Activated CD8-positive, alpha-beta memory T cell treated with anti-CD3 and anti-CD28 coated beads, Interleukin-2, amount 50 U/mL, for 4 hours (primary cell): ENCODE data around the gene MAPK6.
"Not testable (repeated sequence)": the region's sequence is repeated elsewhere in the genome, so short reads cannot be mapped to it uniquely, and the experiment has no call there.

Experiments used
- DNase-seq: peaks from one replicate; pipeline ENCODE4 v3.0.0-alpha.2; 2020

The MAPK6 gene

GRCh38 chr15:52083603-52084002 is 64.6 kb downstream of the MAPK6 start:
- no peak for DNase-seq

GRCh38 chr15:52085299-52085698 is 66.3 kb downstream of the MAPK6 start:
- DNase-seq: no peak

- DNase-seq: no peak
These were observed 67.2 kb downstream of the MAPK6 start for GRCh38 chr15:52086011-52086786.

- DNase-seq: no peak
These were observed 71.2 kb downstream of the MAPK6 start for GRCh38 chr15:52090193-52090592.

- DNase-seq: no peak
These were observed 74.1 kb downstream of the MAPK6 start for GRCh38 chr15:52093167-52093538.

- DNase-seq: no peak
These were observed 74.8 kb downstream of the MAPK6 start for GRCh38 chr15:52093539-52094510.

- DNase-seq: no peak
These were observed 76.0 kb downstream of the MAPK6 start for GRCh38 chr15:52094811-52095584.

GRCh38 chr15:52095597-52096262 is 76.7 kb downstream of the MAPK6 start:
- DNase-seq: no peak

GRCh38 chr15:52096536-52096935 is 77.5 kb downstream of the MAPK6 start:
- DNase-seq: not testable (repeated sequence)

- no peak for DNase-seq
These were observed 78.2 kb downstream of the MAPK6 start for GRCh38 chr15:52097180-52097579.

GRCh38 chr15:52098323-52098722 is 79.3 kb downstream of the MAPK6 start:
- no peak for DNase-seq

GRCh38 chr15:52099651-52100272 is 80.7 kb downstream of the MAPK6 start:
- no peak for DNase-seq

- no peak for DNase-seq
These were observed 81.9 kb downstream of the MAPK6 start for GRCh38 chr15:52100807-52101442.

- DNase-seq: no peak
These were observed 82.7 kb downstream of the MAPK6 start for GRCh38 chr15:52101542-52102323.

- DNase-seq: no peak
These were observed 83.4 kb downstream of the MAPK6 start for GRCh38 chr15:52102463-52102862.

- no peak for DNase-seq
These were observed 84.5 kb downstream of the MAPK6 start for GRCh38 chr15:52103217-52104207.

- DNase-seq: no peak
These were observed 85.5 kb downstream of the MAPK6 start for GRCh38 chr15:52104532-52105004.

- DNase-seq: no peak
These were observed 86.8 kb downstream of the MAPK6 start for GRCh38 chr15:52105846-52106245.

- DNase-seq: no peak
These were observed 87.6 kb downstream of the MAPK6 start for GRCh38 chr15:52106641-52107040.
